ENCODE data around the gene SLC29A2. TPM values are rescaled to one million over a fixed set of nuclear protein-coding genes. Genes with fewer than 3 reads are reported as not detected.

The SLC29A2 gene
- polyA plus RNA-seq, 3 donors, result 0.11 to 1.3 TPM; not detected in 1

DNA sequence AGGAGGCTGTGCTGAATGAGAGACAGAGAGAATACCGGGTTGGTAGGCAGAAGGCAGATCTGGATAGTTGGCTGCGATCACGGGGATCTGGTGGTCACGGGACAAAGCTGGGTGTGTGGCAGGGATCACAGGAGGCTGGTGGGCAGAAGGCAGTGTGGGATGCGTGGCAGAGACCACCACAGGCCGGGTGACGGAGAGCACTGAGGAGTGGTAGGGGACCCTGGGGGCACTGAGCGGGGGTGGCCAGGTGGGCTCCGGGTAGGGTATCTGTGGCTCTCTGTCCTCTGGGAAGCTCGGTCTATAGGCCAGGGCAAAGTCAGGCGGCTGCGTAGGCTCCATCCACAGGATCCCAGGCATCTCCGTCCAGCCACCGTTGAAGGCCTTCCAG lies 56.1 kb downstream of the SLC29A2 start:
- Histone ChIP-seq H3K9me3 (replicated peaks in 1 of 2; ENCODE audit: control insufficient read depth in 1 of 2, insufficient read depth in 1 of 2, low read length in 2 of 2) (no peaks in the 10 kb centered on the region), H3K36me3 (replicated peaks in 1 of 2; ENCODE audit: control insufficient read depth in 1 of 2, insufficient read depth in 2 of 2, low read length in 2 of 2) (no peaks in the 10 kb centered on the region), H3K79me2 (ENCODE audit: insufficient read depth, low read length) (no peaks in the 10 kb centered on the region), H3K4me1 (ENCODE audit: control insufficient read depth in 1 of 2, insufficient read depth in 2 of 2, low read length in 2 of 2) (peaks cover 55 to 66% of the 10 kb centered on the region in 2 donors), H3K4me3 (replicated peaks in 1 of 3; ENCODE audit: low read depth in 2 of 3, low read length in 3 of 3) (no peak overlapping the region), H3K27me3 (ENCODE audit: control insufficient read depth in 2 of 2, insufficient read depth in 2 of 2, low read length in 2 of 2) (no peaks in the 10 kb centered on the region), H3K27ac (ENCODE audit: low read depth in 1 of 2, low read length in 2 of 2) (no peak overlapping the region), H4K20me1 (ENCODE audit: insufficient read depth, low read length) (no peaks in the 10 kb centered on the region), H3K4me2 (replicated peaks; ENCODE audit: extremely low read depth, low read length, poor library complexity, severe bottlenecking) (no peak overlapping the region), H2AFZ (ENCODE audit: insufficient read depth, low read depth, low read length, poor library complexity, severe bottlenecking) (no peak overlapping the region), H3K9ac (ENCODE audit: insufficient read depth, low read length, poor library complexity, severe bottlenecking) (no peak overlapping the region)
- intact Hi-C loops (cut with micrococcal nuclease), result loop anchor here in 1 of 2 donors (10.0 kb wide), 1 partner anchor 69 kb away; no protein-coding TSS in a partner anchor
- peaks cover 0 to 2% of the 10 kb centered on the region in 2 donors for H3K36me3 Mint-ChIP-seq
- TF ChIP-seq, protein P1, sequence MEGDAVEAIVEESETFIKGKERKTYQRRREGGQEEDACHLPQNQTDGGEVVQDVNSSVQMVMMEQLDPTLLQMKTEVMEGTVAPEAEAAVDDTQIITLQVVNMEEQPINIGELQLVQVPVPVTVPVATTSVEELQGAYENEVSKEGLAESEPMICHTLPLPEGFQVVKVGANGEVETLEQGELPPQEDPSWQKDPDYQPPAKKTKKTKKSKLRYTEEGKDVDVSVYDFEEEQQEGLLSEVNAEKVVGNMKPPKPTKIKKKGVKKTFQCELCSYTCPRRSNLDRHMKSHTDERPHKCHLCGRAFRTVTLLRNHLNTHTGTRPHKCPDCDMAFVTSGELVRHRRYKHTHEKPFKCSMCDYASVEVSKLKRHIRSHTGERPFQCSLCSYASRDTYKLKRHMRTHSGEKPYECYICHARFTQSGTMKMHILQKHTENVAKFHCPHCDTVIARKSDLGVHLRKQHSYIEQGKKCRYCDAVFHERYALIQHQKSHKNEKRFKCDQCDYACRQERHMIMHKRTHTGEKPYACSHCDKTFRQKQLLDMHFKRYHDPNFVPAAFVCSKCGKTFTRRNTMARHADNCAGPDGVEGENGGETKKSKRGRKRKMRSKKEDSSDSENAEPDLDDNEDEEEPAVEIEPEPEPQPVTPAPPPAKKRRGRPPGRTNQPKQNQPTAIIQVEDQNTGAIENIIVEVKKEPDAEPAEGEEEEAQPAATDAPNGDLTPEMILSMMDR (IDR thresholded peaks at IDR 0.05), result no peak
- peaks cover 0 to 7% (median 3%) of the 10 kb centered on the region in 7 donors for H3K9me3 Mint-ChIP-seq
- peaks cover under 1 to 16% (median 13%) of the 10 kb centered on the region in 3 donors for H3K27me3 Mint-ChIP-seq (ENCODE audit: low read depth in 3 of 3)
- no peak for DNase-seq
- peak overlapping the region in 1 of 2 donors; percentile 31 for H3K4me3 Mint-ChIP-seq
- 98% methylated on average over 8 of the region's 14 CpGs for WGBS (ENCODE audit: insufficient coverage)
- H3K4me1 Mint-ChIP-seq, result peaks cover 48% of the 10 kb centered on the region
- peak overlapping the region in 2 of 7 donors; percentile 52 to 87 for H3K27ac Mint-ChIP-seq

DNA sequence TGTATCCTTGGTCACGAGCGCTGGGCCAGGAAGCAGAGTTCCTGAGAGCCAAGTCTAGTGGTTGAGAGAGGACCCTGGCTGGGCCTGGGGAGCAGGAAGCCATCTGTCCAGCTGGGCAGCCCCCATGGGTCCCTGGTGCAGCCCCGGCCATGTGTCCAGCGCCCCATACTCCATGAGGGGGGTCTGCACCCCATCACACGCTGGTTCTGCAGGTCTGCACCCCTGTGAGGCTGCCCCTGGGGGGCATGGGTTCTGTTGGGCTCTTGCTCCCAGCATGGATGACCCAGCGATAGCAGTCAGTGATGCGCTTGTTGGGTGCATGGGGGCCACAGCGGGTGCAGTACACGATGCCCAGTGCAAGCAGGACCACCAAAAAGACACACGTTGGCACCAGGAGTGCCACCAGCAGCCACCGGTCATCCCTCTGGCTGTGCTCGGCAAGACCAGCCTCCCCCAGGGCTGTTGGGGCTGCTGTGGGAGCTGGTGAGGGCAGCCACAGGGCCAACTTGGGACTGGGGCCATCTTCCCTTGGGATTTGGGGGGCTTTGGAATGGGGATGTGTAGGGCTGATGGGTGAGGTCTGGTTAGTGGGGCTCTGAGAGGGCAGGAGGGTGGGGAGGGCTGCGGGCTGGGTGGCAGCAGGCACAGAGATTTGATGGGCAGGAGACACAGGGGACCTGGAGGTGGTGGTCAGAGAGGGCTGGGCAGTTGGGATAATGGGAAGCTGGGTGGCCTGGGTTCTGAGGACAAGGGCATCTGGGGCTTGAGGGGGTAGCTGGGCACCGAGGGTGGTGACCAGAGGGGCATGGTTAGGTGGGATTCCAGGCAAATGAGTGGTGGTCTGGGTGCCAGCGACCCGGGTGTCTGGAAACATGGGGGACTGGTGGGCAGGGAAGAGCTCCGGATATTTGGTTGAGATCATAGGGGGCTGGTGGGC lies 56.7 kb downstream of the SLC29A2 start:
- Histone ChIP-seq H3K4me1 (ENCODE audit: control insufficient read depth in 1 of 2, insufficient read depth in 2 of 2, low read length in 2 of 2) (peaks cover 55 to 66% of the 10 kb centered on the region in 2 donors), H2AFZ (ENCODE audit: insufficient read depth, low read depth, low read length, poor library complexity, severe bottlenecking) (no peak overlapping the region), H3K4me3 (replicated peaks in 1 of 3; ENCODE audit: low read depth in 2 of 3, low read length in 3 of 3) (no peak overlapping the region), H3K4me2 (replicated peaks; ENCODE audit: extremely low read depth, low read length, poor library complexity, severe bottlenecking) (no peak overlapping the region), H3K27ac (ENCODE audit: low read depth in 1 of 2, low read length in 2 of 2) (no peak overlapping the region), H3K9ac (ENCODE audit: insufficient read depth, low read length, poor library complexity, severe bottlenecking) (no peak overlapping the region), H3K27me3 (ENCODE audit: control insufficient read depth in 2 of 2, insufficient read depth in 2 of 2, low read length in 2 of 2) (no peaks in the 10 kb centered on the region), H4K20me1 (ENCODE audit: insufficient read depth, low read length) (no peaks in the 10 kb centered on the region), H3K9me3 (replicated peaks in 1 of 2; ENCODE audit: control insufficient read depth in 1 of 2, insufficient read depth in 1 of 2, low read length in 2 of 2) (no peaks in the 10 kb centered on the region), H3K36me3 (replicated peaks in 1 of 2; ENCODE audit: control insufficient read depth in 1 of 2, insufficient read depth in 2 of 2, low read length in 2 of 2) (no peaks in the 10 kb centered on the region), H3K79me2 (ENCODE audit: insufficient read depth, low read length) (no peaks in the 10 kb centered on the region)
- no peak for DNase-seq
- intact Hi-C loops (cut with micrococcal nuclease), result loop anchor here in 1 of 2 donors (10.0 kb wide), 1 partner anchor 70 kb away; no protein-coding TSS in a partner anchor
- Mint-ChIP-seq H3K36me3 (peaks cover 0 to 2% of the 10 kb centered on the region in 2 donors), H3K9me3 (peaks cover 0 to 2% (median 0%) of the 10 kb centered on the region in 7 donors), H3K27me3 (ENCODE audit: low read depth in 3 of 3) (peaks cover 3 to 17% (median 15%) of the 10 kb centered on the region in 3 donors), H3K27ac (peak overlapping the region in 3 of 7 donors; percentile 35 to 87 (median 52)), H3K4me3 (peak overlapping the region in 1 of 2 donors; percentile 31), H3K4me1 (peaks cover 48% of the 10 kb centered on the region)
- 95% methylated on average over 16 of the region's 17 CpGs for WGBS (ENCODE audit: insufficient coverage)
- TF ChIP-seq, protein P1 (IDR thresholded peaks at IDR 0.05), result no peak

Measured in CD14-positive monocyte (primary cell).